Renal cortex interstitium (tissue), 11 donors: ENCODE measurements around the gene GALE. TPM values are rescaled to one million over a fixed set of nuclear protein-coding genes. Genes with fewer than 3 reads are reported as not detected.

Experiments used
- DNase-seq, 11 donors: peaks; one replicate each; pipeline ENCODE4 v3.0.0-alpha.2; 2013; ENCODE audit warnings: low read depth in 9 of 11, low spot score in 4 of 11; ENCODE audit errors: extremely low read depth in 1 of 11
- polyA plus RNA-seq, 3 donors: library from polyadenylated mRNA; unstranded; fragments of 120-200 nt; gene quantifications; one replicate each; pipeline ENCODE4 v1.2.1, GENCODE V29; 2013; ENCODE audit not compliant: insufficient read length in 3 of 3

GALE gene
- polyA plus RNA-seq, 3 donors = 30.7 to 40.6 (median 39.5) TPM

DNA sequence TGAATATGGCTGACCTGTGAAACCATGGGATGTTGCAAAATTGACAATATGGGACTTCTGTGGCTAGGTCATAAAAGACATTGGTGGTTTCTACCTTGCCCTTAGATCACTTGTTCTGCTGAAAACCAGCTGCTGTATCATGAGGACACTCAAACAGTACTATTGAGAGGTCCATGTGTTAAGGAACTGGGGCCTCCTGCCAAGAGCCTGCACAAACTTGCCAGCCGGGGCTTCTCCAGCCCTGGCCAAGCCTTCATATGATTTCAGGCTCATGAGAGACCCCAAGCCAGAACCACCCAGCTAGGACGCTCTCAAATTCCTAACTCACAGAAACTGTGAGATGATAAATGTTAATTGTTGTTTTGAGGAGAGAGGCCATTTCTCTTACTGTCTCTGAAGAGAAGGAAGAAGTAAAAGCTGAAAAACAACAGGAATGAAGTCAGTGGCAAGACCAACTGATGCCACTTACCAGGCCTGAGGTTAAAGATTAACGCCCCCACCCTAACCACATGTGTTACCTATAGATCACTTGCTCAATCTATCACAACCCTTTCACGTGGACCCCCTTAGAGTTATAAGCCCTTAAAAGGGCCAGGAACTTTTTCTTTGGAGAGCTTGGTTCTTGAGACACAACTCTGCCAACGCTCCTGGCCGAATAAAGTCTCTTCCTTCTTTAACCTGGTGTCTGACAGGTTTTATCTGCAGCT is 26.2 kb downstream of the GALE start:
- no peak for DNase-seq

DNA sequence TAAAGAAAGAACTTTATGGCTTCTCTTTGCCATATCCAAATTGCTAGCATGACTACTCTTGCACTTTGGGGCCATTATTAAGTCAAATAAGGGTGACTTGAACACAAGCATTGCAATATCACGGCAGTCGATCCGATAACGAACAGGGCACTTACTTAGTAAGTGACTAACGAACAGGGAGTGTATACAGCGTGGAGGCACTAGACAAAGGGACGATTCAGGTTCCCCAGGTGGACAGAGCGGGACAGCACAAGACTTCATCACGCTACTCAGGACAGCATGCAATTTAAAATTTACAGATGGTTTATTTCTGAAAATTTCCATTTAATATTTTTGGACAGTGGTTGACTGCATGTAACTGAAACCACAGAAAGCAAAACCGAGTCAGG is 27.7 kb downstream of the GALE start:
- no peak for DNase-seq

DNA sequence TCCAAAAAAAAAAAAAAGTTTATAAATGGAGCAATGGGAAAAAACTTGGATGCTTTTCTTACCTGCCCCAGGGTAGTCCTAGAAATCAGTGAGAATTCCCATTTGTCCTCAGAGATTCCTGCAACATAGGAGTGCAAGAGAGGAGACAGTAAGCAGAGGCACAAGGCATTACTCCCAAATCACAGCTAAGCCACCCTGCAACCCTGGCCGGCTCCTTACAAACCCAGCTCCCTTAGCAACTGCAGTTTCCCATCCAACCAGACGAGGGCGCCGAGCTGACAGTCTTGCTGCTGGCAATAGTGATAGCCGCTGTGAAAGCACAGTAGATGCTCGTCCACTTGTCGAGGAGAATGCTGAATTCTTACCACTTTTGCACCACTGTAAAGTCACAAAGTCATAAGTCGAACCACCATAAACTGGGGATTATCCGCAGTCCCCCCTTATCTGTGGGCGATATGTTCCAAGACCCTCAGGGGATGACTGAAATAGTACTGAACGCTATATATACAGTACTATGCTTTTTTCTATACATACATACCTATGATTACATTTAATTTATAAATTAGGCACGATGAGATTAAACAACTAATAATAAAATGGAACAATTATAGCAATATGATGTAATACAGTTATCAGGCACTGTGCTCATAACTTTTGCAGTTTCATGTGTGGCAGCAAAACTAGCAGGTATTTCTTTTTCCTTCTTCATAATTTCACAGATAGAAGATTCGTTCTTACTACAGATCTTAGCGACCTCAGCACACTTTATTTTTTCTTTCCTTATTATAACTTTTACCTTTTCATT is 28.3 kb downstream of the GALE start:
- DNase-seq = peak in 9 of 11 donors; percentile 58 to 74 (median 69)

DNA sequence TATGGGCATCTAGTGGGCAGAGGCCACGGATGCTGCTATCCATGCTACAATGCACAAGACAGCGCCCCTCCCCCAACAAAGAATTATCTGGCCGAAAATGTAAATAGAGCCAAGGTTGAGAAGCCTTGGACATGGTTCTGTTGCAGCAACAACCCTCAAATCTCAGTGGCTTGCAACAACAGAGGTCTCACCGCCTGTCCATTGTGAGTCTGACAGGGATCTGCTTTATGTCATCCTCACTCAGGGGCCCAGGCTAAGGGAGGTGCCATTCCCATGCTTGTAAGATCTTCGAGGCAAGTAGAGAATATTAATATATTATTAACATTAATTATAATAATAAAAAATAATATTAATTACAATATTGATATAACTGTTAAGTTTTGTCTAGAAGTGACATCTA is 31.8 kb downstream of the GALE start:
- no peak for DNase-seq

DNA sequence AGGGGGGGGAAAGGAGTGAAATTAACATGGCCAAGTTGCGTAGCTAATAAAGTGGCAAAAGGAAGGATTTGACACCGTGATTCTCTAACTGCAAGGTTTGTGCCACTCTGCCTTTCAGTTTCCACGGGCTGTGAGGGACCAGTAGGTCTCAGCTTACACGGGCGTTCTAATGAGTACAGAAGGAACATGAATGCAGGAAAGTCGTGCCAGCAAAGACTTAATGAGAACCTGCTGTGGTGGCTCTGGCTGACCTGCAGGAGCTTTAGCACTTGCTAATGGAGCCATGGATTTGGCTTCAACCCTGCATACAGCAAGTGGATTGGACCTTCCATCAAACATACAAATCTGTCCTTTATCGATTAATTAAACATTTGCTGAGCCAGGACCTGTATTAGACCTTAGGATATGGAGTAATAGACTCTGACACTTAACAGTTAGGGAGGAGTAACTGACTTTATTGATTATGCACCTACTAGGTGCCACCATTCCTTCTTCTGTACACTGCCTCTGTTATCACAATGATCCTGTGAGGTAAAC is 37.4 kb downstream of the GALE start:
- DNase-seq = no peak

DNA sequence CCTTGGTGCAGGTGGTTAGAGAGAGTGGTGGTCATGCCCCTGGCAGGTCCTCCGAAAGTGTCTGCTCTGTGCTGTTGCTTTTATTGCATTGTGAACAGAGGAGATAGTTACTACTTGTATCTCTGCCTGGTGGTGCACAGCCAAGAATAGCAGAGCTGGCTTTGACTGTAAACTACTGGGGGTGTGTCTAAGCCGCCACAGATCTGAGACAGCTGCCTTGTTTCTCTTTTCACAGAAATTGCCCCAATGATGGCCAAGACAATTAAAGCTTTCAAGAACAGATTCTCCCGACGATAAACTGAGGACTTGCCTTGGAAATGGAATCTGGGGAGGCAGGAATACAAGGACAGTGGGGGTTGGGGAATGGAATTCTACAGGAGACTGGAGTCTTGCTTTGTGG is 41.3 kb downstream of the GALE start:
- DNase-seq = no peak

DNA sequence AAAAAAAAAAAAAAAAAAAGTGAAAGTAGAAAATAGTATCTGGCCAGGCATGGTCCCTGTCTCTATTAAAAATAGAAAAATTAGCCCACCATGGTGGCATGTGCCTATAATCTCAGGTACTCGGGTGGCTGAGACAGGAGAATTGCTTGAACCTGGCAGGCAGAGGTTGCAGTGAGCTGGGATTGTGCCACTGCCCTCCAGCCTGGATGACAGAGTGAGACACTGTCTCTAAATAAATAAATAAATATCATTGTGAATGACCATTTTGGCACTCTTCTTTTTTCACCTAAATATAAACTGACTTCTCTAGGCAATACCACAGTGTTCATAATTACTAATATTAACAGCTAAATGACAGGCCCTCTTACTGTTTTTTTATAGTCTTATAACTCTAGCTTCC is 42.7 kb downstream of the GALE start:
- DNase-seq = no peak

DNA sequence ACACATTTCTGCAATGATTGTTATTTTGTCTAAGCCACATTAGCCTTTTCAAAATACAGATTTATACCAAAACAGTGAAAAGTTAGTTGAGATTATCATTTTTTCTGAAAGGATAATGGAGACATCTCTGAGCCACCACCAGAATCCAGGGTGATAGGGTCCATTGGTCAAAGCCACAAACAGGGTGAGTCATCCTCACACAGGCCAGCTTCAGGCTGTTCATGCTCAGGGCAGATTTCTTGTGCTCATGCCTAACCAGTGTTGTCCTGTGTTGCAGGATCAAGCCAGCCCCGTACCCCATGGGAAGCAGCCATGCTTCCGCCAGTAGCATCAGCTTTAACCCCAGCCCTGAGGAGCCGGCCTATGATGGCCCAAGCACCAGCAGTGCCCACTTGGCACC is 43.9 kb downstream of the GALE start:
- no peak for DNase-seq

DNA sequence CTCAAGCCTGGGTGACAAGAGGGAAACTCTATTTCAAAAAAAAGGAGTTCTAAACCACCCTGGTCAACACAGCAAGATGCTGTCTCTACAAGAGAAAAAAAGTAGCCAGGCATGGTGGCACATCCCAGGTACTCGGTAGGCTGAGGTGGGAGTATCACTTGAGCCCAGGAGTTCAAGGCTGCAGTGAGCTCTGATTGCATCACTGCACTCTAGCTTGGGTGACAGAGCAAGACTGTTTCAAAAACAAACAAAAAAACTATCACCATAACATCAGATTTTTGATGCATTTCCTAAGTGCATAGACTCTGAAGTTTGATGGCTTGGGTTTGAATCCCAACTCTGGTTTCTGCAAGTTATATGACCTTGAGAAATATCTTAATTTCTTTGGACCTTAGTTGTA is 47.6 kb downstream of the GALE start:
- DNase-seq = no peak

DNA sequence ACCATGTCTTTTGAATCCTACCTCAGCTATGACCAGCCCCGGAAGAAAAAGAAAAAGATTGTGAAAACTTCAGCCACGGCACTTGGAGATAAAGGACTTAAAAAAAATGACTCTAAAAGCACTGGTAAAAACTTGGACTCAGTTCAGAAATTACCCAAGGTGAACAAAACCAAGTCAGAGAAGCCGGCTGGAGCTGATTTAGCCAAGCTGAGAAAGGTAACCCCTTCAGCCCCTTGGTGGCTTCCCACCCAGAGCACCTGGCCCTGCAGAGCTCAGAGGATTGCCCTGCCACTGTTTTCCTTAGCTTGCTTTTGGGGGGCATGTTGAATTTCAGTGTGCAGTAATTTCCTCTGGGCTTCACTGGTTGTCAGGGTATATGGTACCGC is 48.7 kb downstream of the GALE start:
- no peak for DNase-seq

DNA sequence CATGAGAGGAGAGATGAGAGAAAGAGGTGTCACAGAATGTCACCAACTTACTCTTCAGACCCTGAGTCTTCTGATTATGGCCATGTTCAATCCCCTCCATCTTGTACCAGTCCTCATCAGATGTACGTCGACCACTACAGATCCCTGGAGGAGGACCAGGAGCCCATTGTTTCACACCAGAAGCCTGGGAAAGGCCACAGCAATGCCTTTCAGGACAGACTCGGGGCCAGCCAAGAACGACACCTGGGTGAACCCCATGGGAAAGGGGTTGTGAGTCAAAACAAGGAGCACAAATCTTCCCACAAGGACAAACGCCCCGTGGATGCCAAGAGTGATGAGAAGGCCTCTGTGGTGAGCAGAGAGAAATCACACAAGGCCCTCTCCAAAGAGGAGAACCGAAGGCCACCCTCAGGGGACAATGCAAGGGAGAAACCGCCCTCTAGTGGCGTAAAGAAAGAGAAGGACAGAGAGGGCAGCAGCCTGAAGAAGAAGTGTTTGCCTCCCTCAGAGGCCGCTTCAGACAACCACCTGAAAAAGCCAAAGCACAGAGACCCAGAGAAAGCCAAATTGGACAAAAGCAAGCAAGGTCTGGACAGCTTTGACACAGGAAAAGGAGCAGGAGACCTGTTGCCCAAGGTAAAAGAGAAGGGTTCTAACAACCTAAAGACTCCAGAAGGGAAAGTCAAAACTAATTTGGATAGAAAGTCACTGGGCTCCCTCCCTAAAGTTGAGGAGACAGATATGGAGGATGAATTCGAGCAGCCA is 49.3 kb downstream of the GALE start:
- DNase-seq = no peak

DNA sequence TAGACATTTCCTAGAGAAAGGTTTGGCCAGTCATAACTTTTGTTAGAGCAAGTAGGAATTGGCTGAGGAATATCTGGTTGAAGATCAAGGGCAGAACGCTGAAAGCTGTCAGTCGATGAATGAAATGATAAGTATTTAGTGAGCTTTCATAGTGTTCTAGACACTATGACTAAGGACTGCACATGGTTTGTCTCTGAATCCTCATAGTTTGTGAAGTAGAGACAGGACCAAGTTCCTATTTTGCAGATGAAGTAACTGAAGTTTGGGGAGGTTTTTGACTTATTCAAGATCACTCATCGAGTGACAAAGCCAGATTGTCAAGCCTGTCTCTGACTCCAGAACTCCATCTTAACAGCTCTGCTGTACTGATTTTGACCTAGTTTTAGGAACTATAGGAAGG is 52.5 kb downstream of the GALE start:
- DNase-seq = no peak

Other genes with a start within 250 kb of the GALE start
- 100 to 1,000 TPM; 277 to 365 (median 359) TPM for gene ID3, start 241.3 kb downstream of the GALE start, polyA plus RNA-seq
- 1,000 to 10,000 TPM; 2,131 to 2,732 (median 2,597) TPM for gene RPL11, start 108.9 kb downstream of the GALE start, polyA plus RNA-seq
- gene ELOA, start 57.3 kb downstream of the GALE start, polyA plus RNA-seq = 10 to 100 TPM; 34.5 to 36.2 (median 35.9) TPM
- gene PITHD1, start 22.3 kb downstream of the GALE start, polyA plus RNA-seq = 10 to 100 TPM; 59.3 to 65.1 (median 59.9) TPM
- 10 to 100 TPM; 51.5 to 78.0 (median 75.1) TPM for gene LYPLA2, start 9.6 kb downstream of the GALE start, polyA plus RNA-seq
- 10 to 100 TPM; 69.2 to 72.6 (median 69.8) TPM for gene HMGCL, start 24.7 kb upstream of the GALE start, polyA plus RNA-seq
- gene FUCA1, start 67.5 kb upstream of the GALE start, polyA plus RNA-seq = 10 to 100 TPM; 37.3 to 43.1 (median 37.4) TPM
- under 1 TPM; 0.08 to 0.10 (median 0.09) TPM for gene CNR2, start 112.6 kb upstream of the GALE start, polyA plus RNA-seq
- 100 to 1,000 TPM; 184 to 213 (median 212) TPM for gene PNRC2, start 159.1 kb upstream of the GALE start, polyA plus RNA-seq
- 100 to 1,000 TPM; 197 to 242 (median 223) TPM for gene SRSF10, start 179.6 kb upstream of the GALE start, polyA plus RNA-seq